HFFc6 (cell line): ENCODE measurements around the gene ARGLU1. TPM values are rescaled to one million over a fixed set of nuclear protein-coding genes. Genes with fewer than 3 reads are reported as not detected.

Experiments used
- DNase-seq: peaks from one replicate; pipeline ENCODE4 v3.0.0-alpha.2; 2018
- H3K27ac Mint-ChIP-seq: 2 replicates; pipeline ENCODE4 v1.8.0; 2020; ENCODE audit warnings: mild to moderate bottlenecking, mixed read lengths
- H3K27me3 Mint-ChIP-seq: 2 replicates; pipeline ENCODE4 v1.8.0; 2021; ENCODE audit warnings: mild to moderate bottlenecking, moderate library complexity, mixed read lengths; ENCODE audit not compliant: insufficient read depth
- H3K36me3 Mint-ChIP-seq: 2 replicates; pipeline ENCODE4 v1.8.0; 2021; ENCODE audit warnings: low read depth, mixed read lengths
- H3K4me1 Mint-ChIP-seq: 2 replicates; pipeline ENCODE4 v1.8.0; 2020; ENCODE audit warnings: low read depth, mixed read lengths
- H3K4me3 Mint-ChIP-seq: 2 replicates; pipeline ENCODE4 v1.8.0; 2020; ENCODE audit warnings: mild to moderate bottlenecking, moderate library complexity, mixed read lengths
- H3K9me3 Mint-ChIP-seq: 2 replicates; pipeline ENCODE4 v1.8.0; 2020; ENCODE audit warnings: mild to moderate bottlenecking, mixed read lengths
- total RNA-seq, 6 experiments: library from RNA; stranded (reverse); fragmentation: NEBNext Ultra II Directional; extraction: Animal tissue kit (Norgen Biotek cat#: 25700); gene quantifications; 2 replicates in 1 of 6; 3 replicates in 5 of 6; pipeline ENCODE4 v1.2.3, GENCODE V29; 2021
- TF ChIP-seq, protein P1 (sequence below): fragments of 200-600 bp; sonication (generic); IDR thresholded peaks from 2 replicates; pipeline ENCODE4 v1.5.0; 2021; ENCODE audit warnings: antibody characterized with exemption, mild to moderate bottlenecking

Gene ARGLU1
- total RNA-seq, 6 experiments from 2014 or later, result 30.3 to 39.4 (median 38.0) TPM

DNA sequence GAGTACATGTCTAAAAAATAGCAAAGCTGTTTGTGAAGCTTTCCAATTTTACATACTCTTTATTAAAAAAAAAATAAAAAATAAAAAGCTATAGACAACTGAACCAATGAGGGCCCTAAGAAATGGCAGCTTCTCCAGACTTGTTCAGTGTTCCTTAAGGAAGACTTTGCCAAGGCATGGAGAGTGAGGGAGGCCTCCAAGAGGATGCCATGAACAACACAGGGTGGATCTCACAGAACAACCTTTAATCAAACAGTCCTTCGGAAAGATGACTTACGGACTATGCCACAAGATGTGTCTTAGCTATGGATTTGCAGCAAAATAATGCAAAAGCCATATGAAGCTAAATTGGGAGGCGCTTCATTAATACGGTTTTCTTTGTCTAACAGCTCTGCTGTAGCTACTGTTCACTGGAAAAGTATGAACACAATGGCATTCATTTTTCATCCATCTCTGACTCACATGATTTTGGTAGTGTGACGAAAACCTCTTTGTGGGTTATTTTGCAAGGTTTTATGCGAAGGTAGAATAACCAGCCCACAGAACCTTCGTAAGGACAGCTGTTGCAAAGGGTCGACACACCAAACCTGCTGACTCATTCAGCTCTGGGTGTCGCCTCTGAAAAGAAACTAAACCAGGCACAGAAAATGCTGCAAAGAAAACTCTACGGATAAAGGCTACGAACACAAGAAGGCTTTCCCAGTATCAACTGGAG lies 60.2 kb downstream of the ARGLU1 start:
- TF ChIP-seq, protein P1, sequence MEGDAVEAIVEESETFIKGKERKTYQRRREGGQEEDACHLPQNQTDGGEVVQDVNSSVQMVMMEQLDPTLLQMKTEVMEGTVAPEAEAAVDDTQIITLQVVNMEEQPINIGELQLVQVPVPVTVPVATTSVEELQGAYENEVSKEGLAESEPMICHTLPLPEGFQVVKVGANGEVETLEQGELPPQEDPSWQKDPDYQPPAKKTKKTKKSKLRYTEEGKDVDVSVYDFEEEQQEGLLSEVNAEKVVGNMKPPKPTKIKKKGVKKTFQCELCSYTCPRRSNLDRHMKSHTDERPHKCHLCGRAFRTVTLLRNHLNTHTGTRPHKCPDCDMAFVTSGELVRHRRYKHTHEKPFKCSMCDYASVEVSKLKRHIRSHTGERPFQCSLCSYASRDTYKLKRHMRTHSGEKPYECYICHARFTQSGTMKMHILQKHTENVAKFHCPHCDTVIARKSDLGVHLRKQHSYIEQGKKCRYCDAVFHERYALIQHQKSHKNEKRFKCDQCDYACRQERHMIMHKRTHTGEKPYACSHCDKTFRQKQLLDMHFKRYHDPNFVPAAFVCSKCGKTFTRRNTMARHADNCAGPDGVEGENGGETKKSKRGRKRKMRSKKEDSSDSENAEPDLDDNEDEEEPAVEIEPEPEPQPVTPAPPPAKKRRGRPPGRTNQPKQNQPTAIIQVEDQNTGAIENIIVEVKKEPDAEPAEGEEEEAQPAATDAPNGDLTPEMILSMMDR, result no peak
- Mint-ChIP-seq H3K27me3 (no peaks in the 10 kb centered on the region; the same call in 1 of the 2 replicates), H3K36me3 (peaks cover 14% of the 10 kb centered on the region; the same call in 1 of the 2 replicates), H3K27ac (peak overlapping the region; percentile 81), H3K4me1 (peaks cover 33% of the 10 kb centered on the region), H3K4me3 (peak overlapping the region; percentile 64), H3K9me3 (no peaks in the 10 kb centered on the region)
- DNase-seq, result peak; percentile 67

DNA sequence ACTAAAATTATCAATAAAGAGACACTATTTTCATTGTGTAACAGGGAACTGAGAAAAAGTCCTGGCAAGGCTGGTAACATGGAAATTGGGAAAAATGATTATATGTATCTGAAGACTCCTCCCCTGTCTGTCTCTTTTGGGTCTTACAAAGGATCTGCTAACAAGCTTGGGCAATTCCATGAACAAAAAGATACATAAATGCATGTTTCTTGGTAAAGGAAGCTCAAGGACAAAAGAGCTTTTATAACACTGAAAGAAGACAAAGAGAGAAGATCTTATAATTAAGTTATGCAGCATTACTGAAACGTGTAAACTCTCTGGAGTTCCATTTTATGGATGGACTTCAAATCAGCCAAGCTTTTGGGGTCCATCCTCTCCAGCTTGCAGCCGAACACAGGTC lies 61.7 kb downstream of the ARGLU1 start:
- peaks cover 2% of the 10 kb centered on the region for H3K27me3 Mint-ChIP-seq
- H3K36me3 Mint-ChIP-seq, result peaks cover 14% of the 10 kb centered on the region; the same call in 1 of the 2 replicates
- H3K4me3 Mint-ChIP-seq, result no peak overlapping the region
- no peak overlapping the region for H3K27ac Mint-ChIP-seq
- TF ChIP-seq, protein P1, result no peak
- DNase-seq, result no peak
- peaks cover 30% of the 10 kb centered on the region for H3K4me1 Mint-ChIP-seq
- H3K9me3 Mint-ChIP-seq, result no peaks in the 10 kb centered on the region

DNA sequence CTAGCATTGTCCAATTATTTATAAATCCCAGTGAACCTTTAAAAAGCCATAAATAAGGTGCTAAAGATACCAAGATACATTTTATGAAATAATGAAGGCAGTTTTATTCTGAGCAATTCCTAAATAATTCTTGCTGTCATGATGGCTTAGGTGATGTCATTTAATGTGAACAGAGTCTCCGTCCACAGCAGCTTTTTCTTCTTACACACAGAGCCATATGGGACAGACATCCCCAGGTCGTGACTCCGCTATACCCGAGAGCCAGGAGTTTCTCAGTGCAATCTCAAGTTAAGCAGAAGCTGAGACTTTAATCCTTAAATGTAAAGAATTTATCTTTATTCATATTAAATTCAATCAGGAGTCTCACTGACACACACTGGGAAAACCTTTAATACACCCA lies 62.2 kb downstream of the ARGLU1 start:
- Mint-ChIP-seq H3K9me3 (no peaks in the 10 kb centered on the region), H3K27me3 (peaks cover 2% of the 10 kb centered on the region), H3K36me3 (peaks cover 11% of the 10 kb centered on the region; the same call in 1 of the 2 replicates), H3K4me1 (peaks cover 31% of the 10 kb centered on the region), H3K4me3 (no peak overlapping the region), H3K27ac (no peak overlapping the region)
- DNase-seq, result no peak
- TF ChIP-seq, protein P1, result no peak

DNA sequence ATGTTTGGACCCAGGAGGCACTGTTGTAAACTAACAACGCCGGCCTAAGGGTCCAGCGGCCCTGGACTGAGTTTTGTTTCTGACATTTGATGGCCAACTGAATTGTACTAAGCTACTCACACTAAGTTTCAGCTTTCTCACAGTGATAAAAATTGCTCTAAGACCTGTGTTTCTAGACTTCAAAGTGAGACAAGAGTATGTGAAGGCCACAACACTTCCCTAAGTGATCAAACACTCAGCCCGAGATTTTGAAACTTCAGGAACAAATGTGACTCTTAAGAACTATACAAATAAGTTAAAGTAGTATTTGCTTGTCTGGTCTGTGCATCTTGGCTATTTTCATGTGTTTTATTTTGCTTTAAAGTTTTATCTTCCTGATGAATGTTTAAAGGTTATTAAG lies 62.6 kb downstream of the ARGLU1 start:
- peaks cover 36% of the 10 kb centered on the region for H3K4me1 Mint-ChIP-seq
- no peak overlapping the region for H3K27ac Mint-ChIP-seq
- no peak for DNase-seq
- TF ChIP-seq, protein P1, result no peak
- peaks cover 2% of the 10 kb centered on the region for H3K27me3 Mint-ChIP-seq
- H3K36me3 Mint-ChIP-seq, result peaks cover 15% of the 10 kb centered on the region; the same call in 1 of the 2 replicates
- H3K9me3 Mint-ChIP-seq, result no peaks in the 10 kb centered on the region
- no peak overlapping the region for H3K4me3 Mint-ChIP-seq

DNA sequence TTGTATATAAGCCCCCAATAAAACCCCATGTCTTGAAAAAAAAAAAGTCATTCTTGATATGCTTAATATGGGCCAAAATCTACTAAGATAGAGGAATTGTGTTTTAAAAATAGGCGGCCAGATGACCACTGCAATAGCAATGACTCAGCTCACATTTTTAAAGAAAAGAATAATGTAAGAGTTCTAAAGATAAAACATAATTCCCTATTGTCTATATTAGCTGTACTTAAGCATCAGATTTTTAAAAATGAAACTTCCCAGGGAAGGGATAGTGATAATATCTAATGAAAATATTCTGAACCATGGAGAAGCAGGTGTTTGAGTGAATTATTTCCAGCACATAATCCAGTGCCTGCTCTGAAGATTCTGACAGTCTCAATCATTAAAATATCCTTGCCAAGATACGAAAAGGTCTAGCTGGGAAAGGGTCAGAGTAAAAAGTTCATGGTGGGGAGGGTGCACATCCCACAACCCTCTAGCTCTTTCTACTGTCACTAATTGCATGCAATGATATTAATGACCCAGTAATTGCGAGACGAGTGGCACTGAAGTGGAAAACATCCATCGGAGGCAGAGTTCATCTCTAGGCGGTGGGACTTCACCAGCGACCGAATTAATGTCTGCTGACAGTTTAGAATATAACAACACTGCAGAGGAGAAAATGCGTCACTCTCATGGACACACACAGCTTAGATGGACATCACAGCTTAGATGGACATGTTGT lies 64.0 kb downstream of the ARGLU1 start:
- Mint-ChIP-seq H3K36me3 (peaks cover 15% of the 10 kb centered on the region; the same call in 1 of the 2 replicates), H3K9me3 (no peaks in the 10 kb centered on the region), H3K4me1 (peaks cover 41% of the 10 kb centered on the region), H3K27ac (peak overlapping the region; percentile 29; the same call in 1 of the 2 replicates), H3K4me3 (no peak overlapping the region), H3K27me3 (peaks cover 2% of the 10 kb centered on the region; the same call in 1 of the 2 replicates)
- TF ChIP-seq, protein P1, result no peak
- DNase-seq, result no peak
